ENCODE measurements around the gene CEP85L.
A peak's percentile ranks its signal among the peaks of the same experiment; 100 is the strongest.
"Not testable (repeated sequence)": the region's sequence is repeated elsewhere in the genome, so short reads cannot be mapped to it uniquely, and the experiment has no call there.

Gene CEP85L

GRCh38 chr6:118489990-118490389 is 161.4 kb downstream of the CEP85L start:
- DNase-seq: no peak

- no peak for DNase-seq
These were observed 162.8 kb downstream of the CEP85L start for GRCh38 chr6:118488631-118489030.

GRCh38 chr6:118485601-118486550 is 165.5 kb downstream of the CEP85L start:
- DNase-seq: no peak

GRCh38 chr6:118476551-118476950 is 174.8 kb downstream of the CEP85L start:
- DNase-seq: no peak

- no peak for DNase-seq
These were observed 178.1 kb downstream of the CEP85L start for GRCh38 chr6:118473266-118473665.

- DNase-seq: peak; percentile 92
These were observed 181.9 kb downstream of the CEP85L start for GRCh38 chr6:118469468-118469867.

- peak; percentile 98 for DNase-seq
These were observed 182.5 kb downstream of the CEP85L start for GRCh38 chr6:118468682-118469465.

- no peak for DNase-seq
These were observed 184.2 kb downstream of the CEP85L start for GRCh38 chr6:118467181-118467580.

- no peak for DNase-seq
These were observed 186.8 kb downstream of the CEP85L start for GRCh38 chr6:118464620-118465019.

- no peak for DNase-seq
These were observed 190.4 kb downstream of the CEP85L start for GRCh38 chr6:118460958-118461470.

GRCh38 chr6:118456982-118457381 is 194.4 kb downstream of the CEP85L start:
- DNase-seq: no peak

GRCh38 chr6:118451839-118452238 is 199.6 kb downstream of the CEP85L start:
- DNase-seq: no peak

GRCh38 chr6:118444796-118445195 is 206.6 kb downstream of the CEP85L start:
- no peak for DNase-seq

- DNase-seq: no peak
These were observed 214.9 kb downstream of the CEP85L start for GRCh38 chr6:118436482-118436881.

- DNase-seq: not testable (repeated sequence)
These were observed 217.2 kb downstream of the CEP85L start for GRCh38 chr6:118434147-118434546.

- not testable (repeated sequence) for DNase-seq
These were observed 230.1 kb downstream of the CEP85L start for GRCh38 chr6:118421312-118421711.

- DNase-seq: no peak
These were observed 231.7 kb downstream of the CEP85L start for GRCh38 chr6:118419448-118420394.
